ENCODE measurements around the gene PANX2.

GRCh38 chr22:50197856-50198623 is 27.5 kb downstream of the PANX2 start:
- TF ChIP-seq CTCF (conservative IDR thresholded peaks at IDR 0.05; ENCODE audit: low read depth, low read length) (no peak), EZH2phosphoT487 (IDR thresholded peaks at IDR 0.05; ENCODE audit: borderline replicate concordance, low read length) (no peak), EZH2 (IDR thresholded peaks at IDR 0.05; ENCODE audit: low read length, unreplicated experiment) (no peak)
